GM19395 (cell line): ENCODE measurements around the gene VRK2.
A peak's percentile ranks its signal among the peaks of the same experiment; 100 is the strongest.
"Not testable (repeated sequence)": the region's sequence is repeated elsewhere in the genome, so short reads cannot be mapped to it uniquely, and the experiment has no call there.

Experiments
- ATAC-seq: cut with Tn5 transposase; IDR thresholded peaks from one replicate; pipeline ENCODE4 v1.9.1; 2021; ENCODE audit warnings: mild to moderate bottlenecking, moderate library complexity; ENCODE audit not compliant: unreplicated experiment

The VRK2 gene

DNA sequence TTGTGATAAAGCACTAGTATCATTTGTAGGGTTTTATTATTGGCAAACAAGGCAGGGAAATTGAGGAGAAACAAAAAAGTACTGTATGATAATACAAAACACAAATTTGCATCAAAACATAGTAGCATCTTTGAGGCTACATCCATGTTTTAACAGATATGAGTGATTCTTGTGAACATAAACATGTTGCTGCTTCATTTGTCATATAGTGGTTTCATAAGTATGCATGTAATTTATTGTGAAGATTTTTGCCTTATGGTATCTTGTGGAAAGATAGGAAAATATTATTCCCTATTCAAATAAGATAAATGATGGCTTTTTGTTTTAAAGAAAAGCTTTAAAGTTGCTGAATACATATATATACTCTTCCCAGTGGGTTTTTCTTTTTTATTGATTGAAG, 60.3 kb downstream of the VRK2 start:
- no peak for ATAC-seq

DNA sequence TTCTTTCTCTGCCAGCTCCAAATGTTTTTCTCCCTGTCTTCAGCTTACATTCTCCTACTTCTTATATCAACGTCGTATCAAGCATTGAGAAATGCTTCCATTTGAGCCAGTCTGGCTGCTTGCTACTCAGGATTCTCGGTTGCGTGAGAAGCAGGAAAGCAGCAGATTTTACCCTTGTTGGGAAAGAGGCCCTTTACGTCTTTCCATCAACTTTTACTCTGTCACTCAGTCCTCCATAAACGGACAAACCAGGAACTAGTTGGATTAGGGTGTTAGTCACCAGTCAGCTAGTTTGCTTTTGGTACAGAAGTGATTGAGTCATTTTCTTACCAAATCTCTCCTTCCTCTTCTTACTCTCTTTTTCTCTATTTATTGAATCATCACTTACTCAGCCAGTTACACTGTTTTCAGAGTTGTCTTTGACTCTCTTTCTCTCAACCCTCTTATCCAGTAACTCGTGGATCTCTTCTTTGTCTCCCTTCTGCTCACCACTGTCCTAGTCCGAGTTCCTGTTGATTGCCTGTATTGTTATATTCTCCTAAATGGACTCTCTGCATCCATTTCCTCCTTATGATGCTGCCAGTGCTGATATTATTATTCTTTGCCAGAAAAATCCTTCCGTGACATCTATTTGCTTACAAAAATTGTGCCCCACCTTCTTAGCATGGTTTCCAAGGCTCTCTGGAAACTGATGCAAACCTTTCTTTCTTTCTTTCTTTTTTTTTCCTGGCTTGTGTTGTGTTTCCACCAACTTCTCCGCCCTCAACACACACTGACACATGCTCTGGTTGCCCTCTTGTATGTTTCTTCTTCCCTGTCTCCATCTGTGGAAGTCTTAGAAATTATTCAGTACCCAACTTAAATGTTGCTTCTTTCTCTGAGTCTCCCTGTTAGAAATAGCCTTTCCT, 61.5 kb downstream of the VRK2 start:
- ATAC-seq: no peak

DNA sequence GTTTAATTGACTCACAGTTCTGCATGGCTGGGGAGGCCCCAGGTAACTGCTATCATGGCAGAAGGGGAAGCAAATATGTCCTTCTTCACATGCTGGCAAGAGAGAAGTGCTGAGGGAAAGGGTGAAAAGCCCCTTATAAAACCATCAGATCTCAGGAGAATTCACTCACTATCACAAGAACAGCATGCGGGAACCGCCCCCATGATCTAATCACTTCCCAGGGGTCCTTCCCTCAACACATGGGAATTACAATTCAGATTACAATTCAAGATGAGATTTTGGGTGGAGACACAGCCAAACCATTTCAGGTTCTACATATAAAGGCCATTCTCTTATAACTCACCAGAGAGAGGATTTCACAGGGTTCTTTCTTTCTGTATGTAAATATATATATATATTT, 62.9 kb downstream of the VRK2 start:
- ATAC-seq: no peak

DNA sequence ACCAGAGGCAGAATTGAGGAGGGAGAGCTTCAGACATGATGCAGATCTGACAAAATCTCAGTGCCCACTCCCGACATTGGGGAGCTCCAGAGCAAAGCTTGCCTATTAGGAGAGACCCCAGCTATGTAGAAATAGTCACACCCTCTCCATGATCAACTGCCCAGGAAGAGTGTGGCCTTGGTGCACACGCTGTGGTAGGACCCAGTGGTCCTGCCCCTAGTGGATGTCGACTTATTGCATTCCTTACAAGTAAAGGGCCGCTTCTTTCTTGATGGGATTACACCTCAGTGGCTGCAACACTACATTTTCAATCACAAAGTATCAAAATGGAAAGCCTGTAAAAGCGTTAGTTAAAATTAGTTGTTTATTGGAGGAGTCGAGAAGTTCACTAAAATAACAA, 64.2 kb downstream of the VRK2 start:
- no peak for ATAC-seq

DNA sequence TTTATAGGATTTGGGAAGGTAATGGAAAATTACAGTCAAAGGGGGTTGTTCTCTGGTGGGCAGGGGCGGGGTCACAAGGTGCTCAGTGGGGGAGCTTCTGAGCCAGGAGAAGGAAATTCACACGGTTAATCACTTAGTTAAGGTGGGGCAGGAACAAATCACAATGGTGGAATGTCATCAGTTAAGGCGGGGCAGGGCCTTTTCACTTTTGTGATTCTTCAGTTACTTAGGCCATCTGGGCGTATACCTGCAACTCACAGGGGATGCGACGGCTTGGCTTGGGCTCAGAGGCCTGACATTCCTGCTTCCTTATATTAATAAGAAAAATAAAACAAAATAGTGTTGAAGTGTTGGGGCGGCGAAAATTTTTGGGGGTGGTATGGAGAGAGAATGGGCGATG, 67.0 kb downstream of the VRK2 start:
- not testable (repeated sequence) for ATAC-seq

DNA sequence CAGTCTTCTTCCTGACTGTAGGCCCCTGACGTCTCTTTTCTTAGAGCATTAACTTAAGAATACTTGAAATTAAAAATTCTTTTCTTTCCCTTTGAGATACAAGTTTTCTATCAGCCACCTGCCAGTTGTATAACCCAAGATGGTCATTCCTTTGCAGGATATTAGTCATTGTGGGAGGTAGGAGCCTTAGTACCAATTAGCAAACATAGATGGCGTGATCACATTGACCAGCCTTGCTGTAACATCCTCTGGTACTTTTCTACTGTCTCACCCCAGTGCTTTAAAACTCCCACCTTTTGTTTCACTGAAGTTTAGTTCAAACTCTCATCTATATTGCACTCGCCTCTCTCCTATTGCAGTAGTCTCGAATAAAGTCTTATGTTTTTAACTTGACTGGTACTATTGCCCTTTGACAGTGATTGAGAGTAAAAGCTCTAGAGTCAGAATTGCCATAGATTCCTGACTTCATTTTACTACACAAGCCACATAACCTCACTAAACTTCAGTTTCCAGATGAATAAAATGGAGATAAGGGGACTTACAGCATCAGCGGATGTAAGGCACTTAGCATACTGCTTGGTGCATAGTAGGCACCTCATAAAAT, 74.1 kb downstream of the VRK2 start:
- ATAC-seq: no peak

DNA sequence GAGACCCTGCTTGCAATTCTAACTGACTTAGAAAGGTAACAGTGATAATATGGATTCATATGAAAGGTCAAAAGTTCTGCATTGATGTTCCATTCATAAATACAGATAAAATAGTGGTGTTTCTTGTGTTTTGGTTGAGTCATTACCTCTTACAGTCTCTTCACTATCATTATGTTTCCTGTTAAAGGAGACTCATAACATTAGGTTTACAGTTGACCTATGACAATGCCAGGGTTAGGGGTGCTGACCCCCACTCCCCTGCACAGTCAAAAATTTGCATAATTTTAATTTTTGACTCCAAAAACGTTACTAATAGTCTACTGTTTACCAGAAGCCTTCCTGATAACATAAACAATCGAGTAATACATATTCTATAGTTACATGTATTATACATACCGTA, 75.4 kb downstream of the VRK2 start:
- no peak for ATAC-seq

DNA sequence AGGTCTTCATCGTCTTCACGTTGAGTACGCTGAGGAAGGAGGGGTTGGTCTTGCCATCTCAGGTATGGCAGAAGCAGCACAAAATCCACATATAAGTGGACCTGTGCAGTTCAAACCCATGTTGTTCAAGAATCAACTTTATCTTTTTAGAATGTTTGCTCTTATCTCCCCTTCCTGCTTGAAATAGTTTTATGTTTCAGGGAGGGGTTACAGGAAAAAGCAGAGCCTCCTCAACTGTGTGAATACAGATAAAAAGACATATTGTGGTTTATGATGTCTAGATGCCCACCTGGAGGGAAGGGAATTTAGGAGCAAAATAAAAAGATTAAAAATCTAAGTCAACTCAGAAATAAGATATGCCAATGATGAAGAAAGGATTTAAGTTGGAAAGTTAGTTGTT, 75.9 kb downstream of the VRK2 start:
- no peak for ATAC-seq

DNA sequence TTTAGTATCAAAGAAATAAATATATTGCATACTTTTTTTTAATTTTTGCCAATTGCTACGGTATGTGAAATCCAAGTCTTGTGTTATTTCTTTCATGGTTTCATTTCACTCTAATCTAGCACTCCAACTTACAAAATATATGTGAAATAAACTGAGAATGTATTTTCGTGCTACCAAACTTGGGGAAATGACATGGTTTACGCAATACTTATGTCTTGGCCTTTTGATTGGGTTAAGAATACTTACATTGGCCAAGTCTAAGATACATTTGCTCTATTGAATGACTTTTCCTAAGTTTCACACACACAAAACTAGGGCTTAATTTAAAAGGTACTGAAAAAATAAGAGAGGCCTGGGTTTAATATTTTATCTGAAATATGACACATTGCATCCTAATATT, 80.5 kb downstream of the VRK2 start:
- ATAC-seq: no peak

DNA sequence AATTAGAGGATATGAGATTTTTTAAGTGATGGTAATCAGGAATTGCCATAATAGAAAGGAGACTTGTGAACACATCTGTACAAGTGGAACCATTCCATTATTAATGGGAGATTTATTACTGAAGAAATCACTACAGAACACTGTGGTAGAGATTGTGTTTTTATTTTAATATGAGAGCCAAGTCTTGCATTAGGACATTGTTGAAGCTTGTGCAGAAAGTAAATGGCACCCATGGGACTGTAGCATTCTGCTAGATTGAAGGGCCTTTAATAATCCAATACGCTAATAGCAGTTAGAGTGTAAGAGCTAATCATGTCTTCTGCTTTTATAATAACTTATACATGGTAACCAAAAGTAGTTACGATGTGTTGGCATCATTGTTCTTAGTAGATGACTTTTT, 83.6 kb downstream of the VRK2 start:
- ATAC-seq: no peak

DNA sequence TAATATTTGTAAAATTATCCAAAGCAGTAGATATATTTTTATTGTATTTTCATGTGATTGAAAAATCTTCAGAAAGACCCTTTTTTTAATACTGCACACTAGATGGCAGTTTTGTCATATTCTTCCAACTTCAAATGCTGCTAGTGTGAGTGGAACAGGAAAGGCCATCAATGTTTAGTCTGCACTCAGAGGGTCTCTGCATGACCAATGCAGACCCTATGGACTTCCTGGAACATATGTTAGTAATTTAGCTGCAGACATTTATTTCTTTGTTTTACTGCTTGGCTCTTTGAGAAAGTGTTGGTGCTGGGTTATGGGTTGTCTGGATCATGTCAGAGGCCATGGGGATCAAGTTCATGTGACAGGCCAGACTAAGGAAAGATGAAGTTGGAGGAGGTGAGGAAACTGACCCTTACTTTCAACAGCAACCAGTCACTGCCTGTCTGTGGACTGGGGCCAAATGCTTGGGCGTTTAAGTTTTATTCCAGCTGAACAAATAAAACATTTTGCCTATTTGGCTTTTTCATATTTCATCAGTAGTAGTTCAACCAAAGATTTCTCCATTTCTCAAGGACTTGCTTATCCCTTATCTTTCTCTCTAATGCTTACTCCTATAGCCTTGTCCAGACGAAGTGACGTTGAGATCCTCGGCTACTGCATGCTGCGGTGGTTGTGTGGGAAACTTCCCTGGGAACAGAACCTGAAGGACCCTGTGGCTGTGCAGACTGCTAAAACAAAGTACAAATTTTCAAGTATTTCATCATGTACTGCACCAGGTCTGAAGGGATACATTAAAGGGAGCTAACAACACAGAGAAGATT, 84.8 kb downstream of the VRK2 start:
- no peak for ATAC-seq

DNA sequence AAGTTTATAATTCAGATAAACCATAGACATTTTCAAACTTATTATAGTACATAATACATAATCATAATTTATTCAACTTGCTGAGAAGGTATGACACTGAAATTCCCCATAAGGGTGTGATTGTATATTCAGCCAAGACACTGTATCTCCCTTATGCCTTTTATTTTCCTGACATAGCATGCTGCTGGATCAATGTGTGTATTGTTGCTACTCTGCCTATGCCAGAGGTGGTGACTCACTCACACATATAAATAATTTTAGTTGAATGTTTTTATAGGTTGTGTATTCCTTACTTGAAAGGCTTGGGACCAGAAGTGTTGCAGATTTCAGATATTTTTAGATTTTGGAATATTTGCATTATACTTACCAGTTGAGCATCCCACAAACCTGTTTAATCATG, 86.8 kb downstream of the VRK2 start:
- ATAC-seq: no peak

DNA sequence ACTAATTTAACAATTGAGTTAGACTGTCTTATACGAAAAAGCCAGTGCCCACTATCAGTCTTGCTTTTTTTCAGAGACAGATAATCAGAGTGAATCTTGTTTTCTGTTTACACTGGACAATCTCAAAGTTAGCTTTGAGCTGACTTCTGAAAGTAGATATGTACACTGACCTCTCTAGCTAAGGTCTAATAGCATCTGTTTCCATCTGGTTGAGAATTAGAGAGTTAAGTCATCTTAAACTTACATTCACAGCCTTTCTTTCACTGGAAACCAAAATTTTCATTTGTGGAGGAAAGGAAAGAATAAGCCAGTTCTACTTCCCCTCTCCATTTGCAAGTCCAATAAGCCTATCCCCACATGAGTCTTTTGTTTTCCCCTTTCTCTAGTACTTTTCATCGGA, 89.3 kb downstream of the VRK2 start:
- no peak for ATAC-seq

DNA sequence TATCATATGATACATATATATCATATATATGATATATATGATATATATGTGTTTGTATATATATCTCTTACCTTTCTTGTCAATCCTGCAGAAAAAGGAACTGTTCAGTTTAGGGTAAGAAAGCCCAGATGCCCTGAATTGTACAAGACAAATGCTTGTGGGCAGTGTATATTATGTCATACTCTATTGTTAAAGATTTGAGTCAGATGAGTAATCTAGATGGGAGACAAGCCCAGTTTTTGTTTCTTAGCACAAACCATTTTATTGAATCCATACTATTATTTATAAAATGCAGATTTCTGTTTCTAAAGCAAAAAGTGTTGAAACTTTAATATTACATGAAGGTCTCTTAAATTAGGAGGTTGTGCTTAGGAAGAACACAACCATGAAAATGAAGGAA, 90.6 kb downstream of the VRK2 start:
- ATAC-seq: peak; percentile 49

DNA sequence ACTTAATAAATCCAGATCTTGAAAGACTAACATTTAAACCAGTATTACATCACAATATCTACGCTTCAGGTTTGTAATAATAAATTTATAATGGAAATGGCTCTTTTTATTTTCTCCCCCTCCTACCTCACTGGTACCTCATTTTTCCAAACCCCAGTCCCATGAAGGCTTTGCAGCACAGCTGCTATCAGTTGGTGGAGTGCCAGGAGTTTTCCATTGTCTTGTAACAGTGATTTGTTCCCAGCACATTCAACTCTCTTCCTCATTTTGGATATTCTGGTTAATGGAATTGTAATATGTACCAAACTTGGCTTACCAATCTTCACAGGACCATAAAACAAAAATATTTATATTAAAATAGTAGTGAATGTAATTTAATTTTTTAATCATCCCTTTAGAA, 91.2 kb downstream of the VRK2 start:
- ATAC-seq: no peak

DNA sequence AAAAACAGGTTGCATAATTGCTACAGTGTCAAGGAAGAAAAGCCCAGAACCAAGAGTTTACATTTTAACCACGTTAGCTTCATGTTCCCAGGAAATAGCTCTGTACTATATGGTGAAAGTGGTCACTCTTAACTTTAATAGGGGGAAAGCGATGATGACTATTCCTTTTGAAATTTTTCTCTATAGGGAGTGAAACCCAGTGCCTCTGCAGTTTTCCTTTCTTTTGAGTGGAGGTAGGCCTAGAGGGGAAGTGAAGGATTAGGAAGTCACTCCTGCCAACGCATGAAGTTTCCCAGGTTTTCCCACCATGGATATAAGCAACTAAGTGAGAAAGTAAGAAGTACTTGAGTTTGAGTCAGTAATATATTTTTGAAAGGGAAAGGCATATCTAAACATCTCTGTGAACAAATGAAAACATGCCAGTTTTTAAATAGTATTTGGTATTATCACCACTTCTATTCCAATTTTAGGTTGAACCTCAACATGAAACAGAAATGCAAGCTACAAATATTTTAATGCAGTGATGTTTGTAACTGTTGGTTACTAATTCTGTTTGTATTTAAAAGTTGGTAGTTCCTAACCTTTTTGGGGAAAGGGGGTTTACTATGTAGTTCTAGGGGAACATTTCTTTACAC, 91.9 kb downstream of the VRK2 start:
- no peak for ATAC-seq

DNA sequence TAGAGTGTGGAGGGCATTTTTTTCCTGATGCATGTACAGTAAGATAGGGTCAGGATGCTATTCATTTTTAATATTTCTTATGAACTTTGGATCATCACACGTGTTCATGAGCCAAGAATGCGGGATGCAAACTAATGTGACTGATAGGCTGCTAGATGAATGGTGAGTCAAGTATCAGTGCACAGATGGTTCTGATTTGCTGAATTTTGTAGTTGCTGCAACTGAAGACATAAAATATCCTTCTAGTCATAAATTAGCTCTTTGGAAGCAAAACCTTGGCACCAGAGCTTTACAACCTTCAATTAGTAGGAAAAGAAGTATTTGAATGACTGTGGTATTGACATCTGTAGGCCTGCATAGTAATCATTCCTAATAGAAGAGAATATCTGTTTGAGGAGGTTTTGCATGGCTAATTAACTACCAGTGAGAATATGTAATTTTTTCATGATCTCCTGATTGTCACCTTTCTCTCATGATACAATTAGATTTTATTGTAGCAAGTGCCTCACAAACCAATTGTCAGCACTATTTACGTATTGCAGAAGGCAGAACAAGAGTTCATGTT, 94.0 kb downstream of the VRK2 start:
- no peak for ATAC-seq

DNA sequence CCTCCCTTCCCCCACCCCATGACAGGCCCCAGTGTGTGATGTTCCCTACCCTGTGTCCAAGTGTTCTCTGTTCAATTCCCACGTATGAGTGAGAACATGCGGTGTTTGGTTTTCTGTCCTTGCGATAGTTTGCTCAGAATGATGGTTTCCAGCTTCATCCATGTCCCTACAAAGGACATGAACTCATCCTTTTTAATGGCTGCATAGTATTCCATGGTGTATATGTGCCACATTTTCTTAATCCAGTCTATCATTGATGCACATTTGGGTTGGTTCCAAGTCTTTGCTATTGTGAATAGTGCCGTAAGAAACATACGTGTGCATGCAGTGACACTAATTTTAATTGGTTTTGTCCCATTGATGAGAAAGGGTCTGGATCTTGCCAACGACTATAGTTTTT, 99.2 kb downstream of the VRK2 start:
- ATAC-seq: not testable (repeated sequence)

DNA sequence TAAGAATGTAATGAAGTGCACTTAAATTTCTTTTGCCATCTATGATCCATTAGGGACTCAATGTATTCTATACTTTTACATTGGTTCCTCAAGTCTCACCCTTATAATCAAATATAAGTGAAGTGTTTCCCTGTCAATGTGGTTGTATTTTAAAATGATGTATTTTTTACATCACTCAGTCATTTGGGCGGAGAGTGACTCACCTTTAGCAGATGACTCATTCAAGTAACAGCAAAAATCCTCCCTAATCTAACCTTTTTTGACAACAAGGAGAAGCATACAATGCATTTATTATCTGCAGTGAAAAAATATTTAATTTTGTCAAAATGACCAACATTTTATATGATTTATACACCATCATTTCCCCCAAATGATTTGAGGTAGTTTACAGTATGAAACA, 100.1 kb downstream of the VRK2 start:
- ATAC-seq: no peak

DNA sequence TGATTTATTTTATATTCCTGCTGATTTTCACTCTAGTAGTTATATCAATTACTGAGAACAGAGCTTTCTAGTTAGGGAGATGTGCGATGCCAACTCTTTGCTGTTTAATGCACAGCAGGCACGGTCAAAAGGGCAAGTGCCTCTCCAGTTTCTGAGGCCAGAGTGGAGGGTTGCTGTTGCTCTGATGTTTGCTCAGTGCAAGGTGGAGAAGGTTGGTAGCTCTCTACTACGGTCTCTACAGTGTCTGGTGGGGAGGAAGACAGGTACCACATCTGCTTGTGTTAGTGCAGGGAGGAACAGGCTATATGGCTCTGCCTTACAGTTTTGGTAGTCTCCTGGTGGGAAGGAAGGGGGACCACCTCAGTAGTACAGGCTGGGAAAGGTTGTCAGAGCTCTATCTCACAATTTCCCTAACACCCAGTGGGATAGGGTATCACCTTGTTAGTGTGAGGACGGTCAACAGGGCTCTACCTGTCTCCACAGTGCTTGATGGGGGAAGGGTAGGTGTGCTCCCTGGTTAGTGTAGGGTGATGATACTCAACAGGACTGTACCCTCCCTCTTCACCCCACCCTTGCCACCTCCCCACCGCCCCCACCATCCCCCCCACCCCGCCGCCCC, 108.7 kb downstream of the VRK2 start:
- ATAC-seq: no peak

DNA sequence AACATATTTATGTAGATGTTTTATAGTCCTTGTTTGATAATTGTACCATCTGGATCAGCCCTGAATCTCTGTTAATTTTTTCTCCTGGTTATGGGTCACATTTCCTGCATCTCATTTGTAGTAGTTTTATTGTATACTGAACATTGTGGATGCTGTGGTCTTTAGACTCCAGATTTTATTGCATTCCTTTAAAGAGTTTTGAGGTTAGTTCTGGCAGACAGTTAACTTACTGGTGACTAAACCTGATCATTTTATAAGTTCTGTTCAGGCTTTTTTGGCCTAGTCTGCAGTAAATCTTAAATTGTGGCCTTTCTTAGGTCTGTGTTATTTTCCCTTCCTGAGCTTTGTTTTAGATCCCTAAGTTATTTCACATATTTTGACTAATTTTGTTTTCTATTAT, 110.2 kb downstream of the VRK2 start:
- ATAC-seq: no peak
